ENCODE results near the gene UST.

UST gene

DNA sequence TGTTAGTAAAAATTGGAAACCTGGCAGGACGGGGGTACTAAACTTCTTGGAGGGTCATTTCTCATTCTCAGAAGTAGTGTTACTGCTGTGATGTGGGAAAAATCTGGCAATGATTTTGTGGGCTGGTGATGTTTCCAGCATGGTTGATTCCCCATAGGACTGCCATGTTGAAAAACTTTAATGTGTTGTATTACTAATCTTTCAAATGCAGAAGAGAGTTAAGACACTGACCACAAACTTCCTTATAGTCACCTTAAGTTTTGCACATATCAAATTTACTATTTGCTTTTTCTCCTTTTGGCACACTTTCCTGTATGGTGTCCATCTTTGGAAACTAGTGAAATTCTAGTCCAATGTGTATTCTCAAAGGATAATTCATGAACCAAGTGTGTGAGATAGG, 334.5 kb downstream of the UST start:
- no peak overlapping the region for H3K27ac ChIP-seq (ENCODE audit: low read depth, low read length)
- no peak overlapping the region for H3K9ac ChIP-seq (ENCODE audit: low read depth in 1 of 2, low read length in 2 of 2)
- H3K9me3 ChIP-seq (ENCODE audit: control insufficient read depth in 1 of 2, low read length in 2 of 2): no peaks in the 10 kb centered on the region
- no peak overlapping the region for H3K4me3 ChIP-seq (ENCODE audit: low read depth in 1 of 2, low read length in 2 of 2)
- H3K36me3 ChIP-seq (ENCODE audit: control insufficient read depth in 1 of 2, insufficient read depth in 2 of 2, low read length in 2 of 2): no peaks in the 10 kb centered on the region
- no peaks in the 10 kb centered on the region for H3K27me3 ChIP-seq (ENCODE audit: control insufficient read depth in 1 of 2, insufficient read depth in 2 of 2, low read length in 2 of 2)
- peaks cover 0 to 9% of the 10 kb centered on the region in 2 donors for H3K4me1 ChIP-seq (ENCODE audit: control insufficient read depth in 1 of 2, insufficient read depth in 2 of 2, low read length in 2 of 2)

DNA sequence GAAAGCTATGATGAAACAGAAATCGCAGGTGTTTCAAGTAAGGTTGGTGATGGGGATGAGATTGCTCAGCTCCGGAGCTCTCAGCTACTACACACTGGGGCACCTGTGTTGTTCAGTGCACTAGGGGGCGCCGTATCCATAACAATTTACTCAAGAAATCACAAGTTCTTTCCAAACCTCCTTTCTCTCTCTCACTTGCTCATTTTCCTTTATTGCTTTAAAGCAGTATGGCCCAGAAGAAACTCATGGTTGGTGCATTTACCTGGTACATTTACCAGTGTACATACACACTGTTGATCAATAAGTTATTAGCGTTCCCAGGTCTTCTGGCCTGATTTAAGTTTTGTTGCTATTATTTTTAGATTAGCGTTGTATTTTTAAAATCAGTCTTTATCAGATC, 335.5 kb downstream of the UST start:
- H3K36me3 ChIP-seq (ENCODE audit: control insufficient read depth in 1 of 2, insufficient read depth in 2 of 2, low read length in 2 of 2): no peaks in the 10 kb centered on the region
- no peak overlapping the region for H3K4me3 ChIP-seq (ENCODE audit: low read depth in 1 of 2, low read length in 2 of 2)
- peaks cover 0 to 7% of the 10 kb centered on the region in 2 donors for H3K4me1 ChIP-seq (ENCODE audit: control insufficient read depth in 1 of 2, insufficient read depth in 2 of 2, low read length in 2 of 2)

DNA sequence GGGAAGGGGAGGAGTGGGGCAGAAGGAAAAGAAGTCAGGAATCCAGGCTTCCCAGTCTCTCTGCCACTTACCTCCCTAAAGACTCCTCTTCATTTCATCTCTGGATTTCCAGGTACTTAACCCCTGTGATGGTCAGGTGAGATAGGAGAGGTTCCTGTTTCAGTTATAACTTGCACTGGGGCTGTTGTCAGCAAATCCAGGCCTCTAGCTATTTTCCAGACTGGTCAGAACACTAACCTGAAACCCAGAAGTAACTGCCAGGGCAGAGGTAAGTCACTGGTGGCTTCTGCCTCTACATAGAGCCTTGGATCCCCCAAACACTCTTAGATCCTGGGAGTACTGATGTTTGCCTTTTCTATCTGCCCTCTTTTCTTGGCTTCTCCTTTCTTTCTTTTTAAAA, 337.2 kb downstream of the UST start:
- Histone ChIP-seq H3K27me3 (ENCODE audit: control insufficient read depth in 1 of 2, insufficient read depth in 2 of 2, low read length in 2 of 2) (no peaks in the 10 kb centered on the region), H3K27ac (ENCODE audit: low read depth, low read length) (no peak overlapping the region), H3K9ac (ENCODE audit: low read depth in 1 of 2, low read length in 2 of 2) (no peak overlapping the region), H3K4me1 (ENCODE audit: control insufficient read depth in 1 of 2, insufficient read depth in 2 of 2, low read length in 2 of 2) (peaks cover 0 to 7% of the 10 kb centered on the region in 2 donors), H3K36me3 (ENCODE audit: control insufficient read depth in 1 of 2, insufficient read depth in 2 of 2, low read length in 2 of 2) (no peaks in the 10 kb centered on the region), H3K4me3 (ENCODE audit: low read depth in 1 of 2, low read length in 2 of 2) (no peak overlapping the region), H3K9me3 (ENCODE audit: control insufficient read depth in 1 of 2, low read length in 2 of 2) (no peaks in the 10 kb centered on the region)

More for the DNA sequence above, 335.5 kb downstream of the UST start:
- Histone ChIP-seq H3K27me3 (ENCODE audit: control insufficient read depth in 1 of 2, insufficient read depth in 2 of 2, low read length in 2 of 2) (no peaks in the 10 kb centered on the region), H3K27ac (ENCODE audit: low read depth, low read length) (no peak overlapping the region), H3K9ac (ENCODE audit: low read depth in 1 of 2, low read length in 2 of 2) (no peak overlapping the region), H3K9me3 (ENCODE audit: control insufficient read depth in 1 of 2, low read length in 2 of 2) (no peaks in the 10 kb centered on the region)

DNA sequence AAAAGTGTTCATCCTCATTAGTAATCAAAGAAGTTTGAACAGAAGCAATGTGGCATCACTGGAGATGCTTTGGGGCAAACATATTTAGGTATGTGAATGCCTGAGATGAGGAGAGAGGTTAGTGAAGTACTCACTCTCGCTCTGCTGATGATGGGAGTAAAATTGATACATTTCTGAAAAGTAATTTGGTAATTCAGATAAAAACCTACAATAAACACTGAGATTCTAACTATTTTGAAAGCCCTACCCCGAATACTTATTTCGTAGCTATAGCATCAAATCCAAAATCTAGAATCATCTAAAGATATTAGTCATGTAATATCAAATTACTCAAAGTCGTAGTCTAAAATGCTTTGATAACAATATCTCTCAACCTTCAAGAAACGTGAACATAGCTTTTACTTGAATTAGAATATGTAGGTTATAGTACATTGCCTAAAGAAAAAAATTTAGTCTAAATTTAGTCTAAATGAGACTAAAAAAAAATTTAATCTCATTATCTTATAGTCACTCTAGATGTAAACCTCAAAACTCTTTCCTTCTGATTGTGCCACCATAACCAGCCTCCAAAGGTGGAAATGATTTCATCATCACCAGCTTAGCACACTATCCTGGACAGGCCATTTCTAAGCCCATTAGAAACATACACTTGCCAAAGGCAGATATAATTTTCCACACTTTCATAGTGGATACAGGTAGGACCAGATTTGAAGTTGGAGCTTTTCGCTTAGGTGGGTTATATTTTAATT, 338.2 kb downstream of the UST start:
- Histone ChIP-seq H3K9me3 (ENCODE audit: control insufficient read depth in 1 of 2, low read length in 2 of 2) (no peaks in the 10 kb centered on the region), H3K9ac (ENCODE audit: low read depth in 1 of 2, low read length in 2 of 2) (no peak overlapping the region), H3K4me3 (ENCODE audit: low read depth in 1 of 2, low read length in 2 of 2) (no peak overlapping the region), H3K27me3 (ENCODE audit: control insufficient read depth in 1 of 2, insufficient read depth in 2 of 2, low read length in 2 of 2) (no peaks in the 10 kb centered on the region), H3K27ac (ENCODE audit: low read depth, low read length) (no peak overlapping the region), H3K4me1 (ENCODE audit: control insufficient read depth in 1 of 2, insufficient read depth in 2 of 2, low read length in 2 of 2) (peaks cover 0 to 7% of the 10 kb centered on the region in 2 donors), H3K36me3 (ENCODE audit: control insufficient read depth in 1 of 2, insufficient read depth in 2 of 2, low read length in 2 of 2) (no peaks in the 10 kb centered on the region)

- Histone ChIP-seq H3K9me3 (ENCODE audit: control insufficient read depth in 1 of 2, low read length in 2 of 2) (no peaks in the 10 kb centered on the region), H3K27me3 (ENCODE audit: control insufficient read depth in 1 of 2, insufficient read depth in 2 of 2, low read length in 2 of 2) (no peaks in the 10 kb centered on the region), H3K9ac (ENCODE audit: low read depth in 1 of 2, low read length in 2 of 2) (no peak overlapping the region), H3K4me1 (ENCODE audit: control insufficient read depth in 1 of 2, insufficient read depth in 2 of 2, low read length in 2 of 2) (peaks cover 0 to 6% of the 10 kb centered on the region in 2 donors), H3K36me3 (ENCODE audit: control insufficient read depth in 1 of 2, insufficient read depth in 2 of 2, low read length in 2 of 2) (no peaks in the 10 kb centered on the region), H3K27ac (ENCODE audit: low read depth, low read length) (no peak overlapping the region), H3K4me3 (ENCODE audit: low read depth in 1 of 2, low read length in 2 of 2) (no peak overlapping the region)
Observed at GRCh38 chr6:149085557-149085938, 338.7 kb downstream of the UST start.

GRCh38 chr6:149086363-149086762, 339.5 kb downstream of the UST start:
- H3K27ac ChIP-seq (ENCODE audit: low read depth, low read length): no peak overlapping the region
- no peaks in the 10 kb centered on the region for H3K27me3 ChIP-seq (ENCODE audit: control insufficient read depth in 1 of 2, insufficient read depth in 2 of 2, low read length in 2 of 2)
- no peaks in the 10 kb centered on the region for H3K9me3 ChIP-seq (ENCODE audit: control insufficient read depth in 1 of 2, low read length in 2 of 2)

GRCh38 chr6:149087898-149088297, 341.1 kb downstream of the UST start:
- Histone ChIP-seq H3K4me3 (ENCODE audit: low read depth in 1 of 2, low read length in 2 of 2) (no peak overlapping the region), H3K9ac (ENCODE audit: low read depth in 1 of 2, low read length in 2 of 2) (no peak overlapping the region), H3K4me1 (ENCODE audit: control insufficient read depth in 1 of 2, insufficient read depth in 2 of 2, low read length in 2 of 2) (no peaks in the 10 kb centered on the region), H3K27me3 (ENCODE audit: control insufficient read depth in 1 of 2, insufficient read depth in 2 of 2, low read length in 2 of 2) (no peaks in the 10 kb centered on the region), H3K9me3 (ENCODE audit: control insufficient read depth in 1 of 2, low read length in 2 of 2) (no peaks in the 10 kb centered on the region), H3K27ac (ENCODE audit: low read depth, low read length) (no peak overlapping the region), H3K36me3 (ENCODE audit: control insufficient read depth in 1 of 2, insufficient read depth in 2 of 2, low read length in 2 of 2) (no peaks in the 10 kb centered on the region)

More at GRCh38 chr6:149086363-149086762, 339.5 kb downstream of the UST start:
- Histone ChIP-seq H3K9ac (ENCODE audit: low read depth in 1 of 2, low read length in 2 of 2) (no peak overlapping the region), H3K36me3 (ENCODE audit: control insufficient read depth in 1 of 2, insufficient read depth in 2 of 2, low read length in 2 of 2) (no peaks in the 10 kb centered on the region), H3K4me3 (ENCODE audit: low read depth in 1 of 2, low read length in 2 of 2) (no peak overlapping the region), H3K4me1 (ENCODE audit: control insufficient read depth in 1 of 2, insufficient read depth in 2 of 2, low read length in 2 of 2) (no peaks in the 10 kb centered on the region)

- H3K27me3 ChIP-seq (ENCODE audit: control insufficient read depth in 1 of 2, insufficient read depth in 2 of 2, low read length in 2 of 2): no peaks in the 10 kb centered on the region
- no peak overlapping the region for H3K9ac ChIP-seq (ENCODE audit: low read depth in 1 of 2, low read length in 2 of 2)
- H3K9me3 ChIP-seq (ENCODE audit: control insufficient read depth in 1 of 2, low read length in 2 of 2): no peaks in the 10 kb centered on the region
- no peaks in the 10 kb centered on the region for H3K36me3 ChIP-seq (ENCODE audit: control insufficient read depth in 1 of 2, insufficient read depth in 2 of 2, low read length in 2 of 2)
- no peak overlapping the region for H3K27ac ChIP-seq (ENCODE audit: low read depth, low read length)
- no peak overlapping the region for H3K4me3 ChIP-seq (ENCODE audit: low read depth in 1 of 2, low read length in 2 of 2)
- no peaks in the 10 kb centered on the region for H3K4me1 ChIP-seq (ENCODE audit: control insufficient read depth in 1 of 2, insufficient read depth in 2 of 2, low read length in 2 of 2)
Observed at GRCh38 chr6:149088361-149088760, 341.5 kb downstream of the UST start.

GRCh38 chr6:149089510-149089909, 342.7 kb downstream of the UST start:
- Histone ChIP-seq H3K4me3 (ENCODE audit: low read depth in 1 of 2, low read length in 2 of 2) (no peak overlapping the region), H3K27ac (ENCODE audit: low read depth, low read length) (no peak overlapping the region), H3K4me1 (ENCODE audit: control insufficient read depth in 1 of 2, insufficient read depth in 2 of 2, low read length in 2 of 2) (peaks cover 0 to 3% of the 10 kb centered on the region in 2 donors), H3K36me3 (ENCODE audit: control insufficient read depth in 1 of 2, insufficient read depth in 2 of 2, low read length in 2 of 2) (no peaks in the 10 kb centered on the region), H3K9me3 (ENCODE audit: control insufficient read depth in 1 of 2, low read length in 2 of 2) (no peaks in the 10 kb centered on the region), H3K27me3 (ENCODE audit: control insufficient read depth in 1 of 2, insufficient read depth in 2 of 2, low read length in 2 of 2) (no peaks in the 10 kb centered on the region), H3K9ac (ENCODE audit: low read depth in 1 of 2, low read length in 2 of 2) (no peak overlapping the region)

GRCh38 chr6:149090937-149091336, 344.1 kb downstream of the UST start:
- no peak overlapping the region for H3K4me3 ChIP-seq (ENCODE audit: low read depth in 1 of 2, low read length in 2 of 2)
- no peak overlapping the region for H3K27ac ChIP-seq (ENCODE audit: low read depth, low read length)
- no peak overlapping the region for H3K9ac ChIP-seq (ENCODE audit: low read depth in 1 of 2, low read length in 2 of 2)
- H3K27me3 ChIP-seq (ENCODE audit: control insufficient read depth in 1 of 2, insufficient read depth in 2 of 2, low read length in 2 of 2): no peaks in the 10 kb centered on the region
- H3K36me3 ChIP-seq (ENCODE audit: control insufficient read depth in 1 of 2, insufficient read depth in 2 of 2, low read length in 2 of 2): no peaks in the 10 kb centered on the region
- H3K4me1 ChIP-seq (ENCODE audit: control insufficient read depth in 1 of 2, insufficient read depth in 2 of 2, low read length in 2 of 2): peaks cover 0 to 5% of the 10 kb centered on the region in 2 donors
- H3K9me3 ChIP-seq (ENCODE audit: control insufficient read depth in 1 of 2, low read length in 2 of 2): no peaks in the 10 kb centered on the region

Data from duodenal mucosa (tissue), 2 donors.